Measurements from ENCODE around the gene FBLN5. TPM values are rescaled to one million over a fixed set of nuclear protein-coding genes. Genes with fewer than 3 reads are reported as not detected.
"Not testable (repeated sequence)": the region's sequence is repeated elsewhere in the genome, so short reads cannot be mapped to it uniquely, and the experiment has no call there.

The FBLN5 gene
- total and polyA plus RNA-seq, 9 donors = 39.2 to 353 (median 137) TPM

- H3K27ac ChIP-seq = no peak overlapping the region
- TF ChIP-seq POLR2A (IDR thresholded peaks at IDR 0.05) (no peak), CTCF (IDR thresholded peaks at IDR 0.05) (no peak), EP300 (IDR thresholded peaks at IDR 0.05) (no peak)
- intact Hi-C loops (cut with DNase I) = no loop called here
- 0 to 39% (median 37%) methylated on average over 1 of the region's 1 CpG for WGBS, 3 donors
- H3K4me3 ChIP-seq = no peak overlapping the region
- H3K4me1 ChIP-seq (ENCODE audit: insufficient read depth) = peaks cover 12% of the 10 kb centered on the region
- DNase-seq = no peak
- H3K9me3 ChIP-seq = no peaks in the 10 kb centered on the region
- H3K36me3 ChIP-seq = no peaks in the 10 kb centered on the region
- no peaks in the 10 kb centered on the region for H3K27me3 ChIP-seq
These were observed 95.9 kb downstream of the FBLN5 start for GRCh38 chr14:91851563-91851962.

DNA sequence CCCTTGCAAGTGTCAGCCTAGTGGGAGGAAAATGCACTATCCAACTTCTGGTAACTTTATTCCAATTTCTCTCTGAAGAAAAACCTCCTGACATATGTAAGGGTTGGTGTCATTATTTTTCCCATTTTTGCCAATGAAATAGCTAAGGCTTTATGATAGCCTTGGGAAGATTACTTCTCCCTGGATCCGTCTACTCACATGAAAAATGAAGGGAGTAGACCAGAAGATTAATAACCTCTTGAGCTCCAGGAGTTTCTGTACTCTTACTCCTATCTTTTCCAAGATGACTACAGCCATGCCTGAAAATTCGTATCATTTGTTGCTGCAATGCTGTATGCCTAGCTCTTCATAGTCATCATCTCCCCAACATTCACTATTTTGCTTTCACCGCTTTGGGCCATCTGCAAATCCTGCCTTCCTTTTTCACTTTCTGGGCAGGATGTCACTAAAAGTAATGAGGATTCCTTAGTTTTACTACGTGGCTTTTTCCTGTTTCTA lies 98.9 kb downstream of the FBLN5 start:
- WGBS, 3 donors = 52 to 77% (median 73%) methylated on average over 4 of the region's 4 CpGs
- intact Hi-C loops (cut with DNase I) = no loop called here
- H3K36me3 ChIP-seq = no peaks in the 10 kb centered on the region
- no peaks in the 10 kb centered on the region for H3K27me3 ChIP-seq
- H3K4me1 ChIP-seq (ENCODE audit: insufficient read depth) = peaks cover 4% of the 10 kb centered on the region
- H3K27ac ChIP-seq = no peak overlapping the region
- no peaks in the 10 kb centered on the region for H3K9me3 ChIP-seq
- TF ChIP-seq CTCF (IDR thresholded peaks at IDR 0.05) (no peak), POLR2A (IDR thresholded peaks at IDR 0.05) (no peak)
- no peak for DNase-seq
- no peak overlapping the region for H3K4me3 ChIP-seq

- H3K9me3 ChIP-seq = no peaks in the 10 kb centered on the region
- no peaks in the 10 kb centered on the region for H3K27me3 ChIP-seq
- DNase-seq = no peak
- H3K4me1 ChIP-seq (ENCODE audit: insufficient read depth) = no peaks in the 10 kb centered on the region
- no peaks in the 10 kb centered on the region for H3K36me3 ChIP-seq
- intact Hi-C loops (cut with DNase I) = no loop called here
- WGBS, 3 donors = 72 to 79% (median 78%) methylated on average over 1 of the region's 1 CpG
- TF ChIP-seq EP300 (IDR thresholded peaks at IDR 0.05) (no peak), CTCF (IDR thresholded peaks at IDR 0.05) (no peak), POLR2A (IDR thresholded peaks at IDR 0.05) (no peak)
- H3K4me3 ChIP-seq = no peak overlapping the region
- no peak overlapping the region for H3K27ac ChIP-seq
These were observed 99.8 kb downstream of the FBLN5 start for GRCh38 chr14:91847693-91848092.

DNA sequence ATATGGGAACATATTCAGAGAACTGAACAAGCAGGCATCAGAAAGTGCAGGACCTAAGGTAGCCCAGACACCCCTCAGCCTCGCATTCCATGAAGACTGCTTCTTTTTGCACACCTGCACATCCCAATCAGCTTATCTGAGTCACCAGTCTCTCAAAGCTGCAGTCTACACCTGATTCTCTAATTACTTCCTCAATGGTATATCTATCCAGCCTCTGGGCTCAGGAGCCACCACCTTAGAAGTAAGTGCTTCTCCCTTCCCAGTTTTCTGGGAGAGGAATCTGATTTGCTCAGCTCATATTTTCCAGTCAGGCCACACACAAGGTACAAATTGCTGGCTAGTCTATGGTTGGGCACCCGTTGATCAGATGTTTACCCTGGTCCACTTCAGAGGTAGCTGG lies 101.8 kb downstream of the FBLN5 start:
- DNase-seq = no peak
- TF ChIP-seq POLR2A (IDR thresholded peaks at IDR 0.05) = no peak
- no peak for TF ChIP-seq EP300 (IDR thresholded peaks at IDR 0.05)
- no peak for TF ChIP-seq CTCF (IDR thresholded peaks at IDR 0.05)
- no peaks in the 10 kb centered on the region for H3K27me3 ChIP-seq
- intact Hi-C loops (cut with DNase I) = no loop called here
- H3K4me3 ChIP-seq = no peak overlapping the region
- no peaks in the 10 kb centered on the region for H3K9me3 ChIP-seq
- no peaks in the 10 kb centered on the region for H3K4me1 ChIP-seq (ENCODE audit: insufficient read depth)
- no peak overlapping the region for H3K27ac ChIP-seq
- WGBS, 3 donors = 92 to 93% (median 92%) methylated on average over 2 of the region's 2 CpGs
- H3K36me3 ChIP-seq = no peaks in the 10 kb centered on the region

DNA sequence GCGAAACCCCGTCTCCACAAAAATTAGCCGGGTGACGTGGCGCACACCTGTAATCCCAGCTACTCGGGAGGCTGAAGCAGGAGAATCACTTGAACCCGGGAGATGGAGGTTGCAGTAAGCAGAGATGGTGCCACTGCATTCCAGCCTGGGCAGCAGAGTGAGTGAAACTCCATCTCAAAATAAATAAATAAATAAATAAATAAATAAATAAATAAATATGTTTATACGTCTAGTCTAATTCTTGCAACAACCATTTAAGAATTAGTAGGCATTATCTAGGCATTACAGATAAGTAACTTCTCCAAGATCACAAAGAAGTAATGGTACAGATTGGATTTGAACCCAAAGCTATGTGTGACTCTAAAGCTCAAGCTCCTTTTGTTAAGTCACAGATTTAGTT lies 102.4 kb downstream of the FBLN5 start:
- H3K4me3 ChIP-seq; DNase-seq; H3K27me3 ChIP-seq; H3K36me3 ChIP-seq; H3K4me1 ChIP-seq (ENCODE audit: insufficient read depth); H3K27ac ChIP-seq; H3K9me3 ChIP-seq; intact Hi-C loops (cut with DNase I): not testable (repeated sequence)
- WGBS, 3 donors = 94 to 97% (median 95%) methylated on average over 8 of the region's 8 CpGs
